Neural cell (in vitro differentiated cells): ENCODE results near the gene TFDP1. TPM values are rescaled to one million over a fixed set of nuclear protein-coding genes. Genes with fewer than 3 reads are reported as not detected.

Experiments used
- H2AFZ ChIP-seq: fragments of 200-600, 300-800 bp; sonication (generic), shearing (Covaris generic); 2 replicates; pipeline ENCODE4 v1.6.0; 2014; ENCODE audit warnings: low read depth, mild to moderate bottlenecking, antibody characterized with exemption, low read length, moderate library complexity
- H3F3A ChIP-seq: fragments of 200-600 bp; shearing (Covaris generic); 2 replicates; pipeline ENCODE4 v1.6.1; 2016; ENCODE audit warnings: mild to moderate bottlenecking, moderate library complexity, mixed read lengths, antibody characterized with exemption, low read length; ENCODE audit not compliant: insufficient read depth, poor library complexity, severe bottlenecking
- H3K27ac ChIP-seq: fragments of 200-600, 300-800 bp; sonication (generic), shearing (Covaris generic); 2 replicates; pipeline ENCODE4 v1.5.1; 2014; ENCODE audit warnings: mild to moderate bottlenecking, low read length, moderate library complexity
- H3K27me3 ChIP-seq: fragments of 300-800, 200-600 bp; sonication (generic), shearing (Covaris generic); 2 replicates; pipeline ENCODE4 v1.6.0; 2014; ENCODE audit warnings: mild to moderate bottlenecking, low read depth, low read length, moderate library complexity; ENCODE audit not compliant: insufficient read depth
- H3K36me3 ChIP-seq: fragments of 300-800, 200-600 bp; sonication (generic), shearing (Covaris generic); 2 replicates; pipeline ENCODE4 v1.5.1; 2014; ENCODE audit warnings: mild to moderate bottlenecking, antibody characterized with exemption, low read length, moderate library complexity; ENCODE audit not compliant: insufficient read depth
- H3K4me2 ChIP-seq: fragments of 300-800, 200-600 bp; sonication (generic), shearing (Covaris generic); 2 replicates; pipeline ENCODE4 v1.6.0; 2014; ENCODE audit warnings: mild to moderate bottlenecking, low read length
- H3K4me3 ChIP-seq: fragments of 300-800, 200-600 bp; sonication (generic), shearing (Covaris generic); 2 replicates; pipeline ENCODE4 v1.5.1; 2014; ENCODE audit warnings: mild to moderate bottlenecking, low read length, moderate library complexity
- H3K79me2 ChIP-seq: fragments of 200-600 bp; shearing (Covaris generic); replicated peaks from 2 replicates; pipeline ENCODE4 v1.6.0; 2014; ENCODE audit warnings: mild to moderate bottlenecking, low read length, moderate library complexity; ENCODE audit not compliant: insufficient read depth
- H3K9ac ChIP-seq: fragments of 300-800, 200-600 bp; sonication (generic), shearing (Covaris generic); 2 replicates; pipeline ENCODE4 v1.6.1; 2016; ENCODE audit warnings: mild to moderate bottlenecking, low read length, mixed read lengths
- H3K9me2 ChIP-seq: fragments of 200-600 bp; shearing (Covaris generic); 2 replicates; pipeline ENCODE4 v1.6.1; 2016; ENCODE audit warnings: mild to moderate bottlenecking, low read length, mixed read lengths; ENCODE audit not compliant: insufficient read depth
- H3K9me3 ChIP-seq: fragments of 200-600, 300-800 bp; sonication (generic), shearing (Covaris generic); 2 replicates; pipeline ENCODE4 v1.6.1; 2016; ENCODE audit warnings: mild to moderate bottlenecking, mixed run types, low read length, moderate library complexity, mixed read lengths
- H4K20me1 ChIP-seq: fragments of 200-600 bp; shearing (Covaris generic); 2 replicates; pipeline ENCODE4 v1.6.1; 2016; ENCODE audit warnings: mild to moderate bottlenecking, mixed run types; ENCODE audit not compliant: insufficient read depth
- EP300 ChIP-seq: fragments of 450-650 bp; conservative IDR thresholded peaks from 2 replicates; pipeline ENCODE4 v1.6.1; 2014; ENCODE audit warnings: antibody characterized with exemption, mild to moderate bottlenecking, moderate library complexity; ENCODE audit not compliant: poor library complexity, severe bottlenecking
- EZH2 ChIP-seq: fragments of 200-600, 300-800 bp; shearing (Covaris generic), sonication (generic); IDR thresholded peaks from 2 replicates; pipeline ENCODE4 v1.6.1; 2014; ENCODE audit warnings: antibody characterized with exemption, low read length, borderline replicate concordance, mild to moderate bottlenecking; ENCODE audit not compliant: insufficient read depth, poor library complexity, severe bottlenecking
- MXI1 ChIP-seq: fragments of 450-650 bp; conservative IDR thresholded peaks from 2 replicates; pipeline ENCODE4 v1.6.1; 2014; ENCODE audit warnings: antibody characterized with exemption, mild to moderate bottlenecking; ENCODE audit not compliant: poor library complexity, severe bottlenecking
- POLR2AphosphoS5 ChIP-seq: IDR thresholded peaks from 2 replicates; pipeline ENCODE4 v1.6.1; 2012
- RAD21 ChIP-seq: fragments of 450-650 bp; conservative IDR thresholded peaks from 2 replicates; pipeline ENCODE4 v1.6.1; 2014; ENCODE audit warnings: antibody characterized with exemption, mild to moderate bottlenecking, moderate library complexity
- REST ChIP-seq: IDR thresholded peaks from 2 replicates; pipeline ENCODE4 v1.6.1; 2012; ENCODE audit warnings: borderline replicate concordance
- polyA plus RNA-seq: library from polyadenylated mRNA; depleted of rRNA; stranded (reverse); fragments of >200 nt; gene quantifications from 2 replicates; pipeline ENCODE4 v1.2.3, GENCODE V29; 2014

Gene TFDP1
- polyA plus RNA-seq, 1 donor from 2014 or later: 81.2 TPM

- Histone ChIP-seq H3K79me2 (peaks cover 28% of the 10 kb centered on the region), H3K36me3 (peaks cover 5% of the 10 kb centered on the region), H2AFZ (no peak overlapping the region), H3K9me3 (no peaks in the 10 kb centered on the region), H3K9me2 (no peaks in the 10 kb centered on the region), H3K9ac (peak overlapping the region; percentile 64), H3K4me2 (peak overlapping the region; percentile 54), H3K4me3 (peak overlapping the region; percentile 72), H3K27ac (no peak overlapping the region), H3K27me3 (no peaks in the 10 kb centered on the region), H3F3A (no peaks in the 10 kb centered on the region), H4K20me1 (no peaks in the 10 kb centered on the region)
- TF ChIP-seq EP300: no peak
- TF ChIP-seq POLR2AphosphoS5: no peak
- no peak for TF ChIP-seq REST
- peak; percentile 59 for TF ChIP-seq MXI1
- no peak for TF ChIP-seq RAD21
- TF ChIP-seq EZH2: no peak
Observed at GRCh38 chr13:113584870-113585671, 518 bp downstream of the TFDP1 start.

GRCh38 chr13:113585896-113586295, 1.3 kb downstream of the TFDP1 start:
- TF ChIP-seq POLR2AphosphoS5 (no peak), MXI1 (no peak), RAD21 (no peak)
- H3K9me2 ChIP-seq: no peaks in the 10 kb centered on the region
- H4K20me1 ChIP-seq: no peaks in the 10 kb centered on the region
- peak overlapping the region; percentile 72 for H3K4me3 ChIP-seq
- H3K9ac ChIP-seq: peak overlapping the region; percentile 64
- no peaks in the 10 kb centered on the region for H3K9me3 ChIP-seq
- peaks cover 5% of the 10 kb centered on the region for H3K36me3 ChIP-seq
- H3K79me2 ChIP-seq: peaks cover 28% of the 10 kb centered on the region
- H3F3A ChIP-seq: no peaks in the 10 kb centered on the region
- H2AFZ ChIP-seq: no peak overlapping the region
- H3K27me3 ChIP-seq: no peaks in the 10 kb centered on the region
- H3K4me2 ChIP-seq: peak overlapping the region; percentile 54
- no peak overlapping the region for H3K27ac ChIP-seq

GRCh38 chr13:113586661-113587479, 2.3 kb downstream of the TFDP1 start:
- Histone ChIP-seq H3K9me3 (no peaks in the 10 kb centered on the region), H3K79me2 (peaks cover 28% of the 10 kb centered on the region), H3K9ac (no peak overlapping the region), H3K27me3 (no peaks in the 10 kb centered on the region), H3K4me3 (peak overlapping the region; percentile 72), H3K36me3 (peaks cover 5% of the 10 kb centered on the region), H3F3A (no peaks in the 10 kb centered on the region), H4K20me1 (no peaks in the 10 kb centered on the region), H3K27ac (no peak overlapping the region), H3K9me2 (no peaks in the 10 kb centered on the region), H2AFZ (no peak overlapping the region), H3K4me2 (no peak overlapping the region)
- TF ChIP-seq POLR2AphosphoS5 (no peak), EZH2 (no peak)
